MCF 10A (cell line): ENCODE data around the gene IRAK3. TPM values are rescaled to one million over a fixed set of nuclear protein-coding genes. Genes with fewer than 3 reads are reported as not detected.
"Not testable (repeated sequence)": the region's sequence is repeated elsewhere in the genome, so short reads cannot be mapped to it uniquely, and the experiment has no call there.

Source experiments
- BruUV-seq: library from RNA; stranded (reverse); fragments of 400-500 nt; replicated peaks from 2 replicates; lab custom pipeline; 2021; lab: Mats Ljungman, UMichigan
- CTCF ChIA-PET: fragments of 300-600 bp; sonication (Branson Sonifier 250); formaldehyde crosslinking; extraction: SDS; loops from one replicate; lab custom pipeline; 2021; ENCODE audit warnings: antibody characterized with exemption, inconsistent platforms; lab: Yijun Ruan, JAX
- POLR2A ChIA-PET: fragments of 300-600, 350-650 bp; sonication (Branson Sonifier 250); formaldehyde crosslinking; extraction: SDS; loops from one replicate; lab custom pipeline; 2020; ENCODE audit warnings: antibody characterized with exemption, inconsistent platforms; lab: Yijun Ruan, JAX
- DNase-seq: peaks from one replicate; pipeline ENCODE4 v3.0.0-alpha.2; 2018; ENCODE audit not compliant: unreplicated experiment
- H3K27ac Mint-ChIP-seq: one replicate; pipeline ENCODE4 v1.8.0; 2022; ENCODE audit warnings: mild to moderate bottlenecking, low read depth, mixed read lengths; ENCODE audit not compliant: unreplicated experiment
- H3K27me3 Mint-ChIP-seq: one replicate; pipeline ENCODE4 v1.8.0; 2022; ENCODE audit warnings: mixed read lengths; ENCODE audit not compliant: insufficient read depth, unreplicated experiment
- H3K36me3 Mint-ChIP-seq: one replicate; pipeline ENCODE4 v1.8.0; 2022; ENCODE audit warnings: mild to moderate bottlenecking, moderate library complexity, mixed read lengths; ENCODE audit not compliant: insufficient read depth, unreplicated experiment
- H3K4me1 Mint-ChIP-seq: one replicate; pipeline ENCODE4 v1.8.0; 2022; ENCODE audit warnings: mixed read lengths; ENCODE audit not compliant: insufficient read depth, unreplicated experiment
- H3K4me3 Mint-ChIP-seq: one replicate; pipeline ENCODE4 v1.8.0; 2022; ENCODE audit warnings: mild to moderate bottlenecking, moderate library complexity, mixed read lengths; ENCODE audit not compliant: unreplicated experiment
- H3K9me3 Mint-ChIP-seq: one replicate; pipeline ENCODE4 v1.8.0; 2022; ENCODE audit warnings: mixed read lengths; ENCODE audit not compliant: unreplicated experiment
- CTCF ChIP-seq: fragments of 200-600 bp; IDR thresholded peaks from one replicate; pipeline ENCODE4 v1.8.0; 2022; ENCODE audit warnings: antibody characterized with exemption, mild to moderate bottlenecking; ENCODE audit not compliant: unreplicated experiment
- intact Hi-C: fragments of 100-400 bp; cut with micrococcal nuclease; formaldehyde crosslinking; loops from 2 replicates; pipeline ENCODE4 v1.14.1; 2022
- total RNA-seq: library from RNA; stranded (reverse); gene quantifications from 2 replicates; pipeline ENCODE4 v1.2.3, GENCODE V29; 2022

The IRAK3 gene
- total RNA-seq, 1 experiment from 2014 or later = not detected

- H3K36me3 Mint-ChIP-seq = no peaks in the 10 kb centered on the region
- H3K9me3 Mint-ChIP-seq = no peaks in the 10 kb centered on the region
- H3K4me1 Mint-ChIP-seq = peaks cover 9% of the 10 kb centered on the region
- no peak for DNase-seq
- H3K27me3 Mint-ChIP-seq = peaks cover 69% of the 10 kb centered on the region
- no TSS peak for BruUV-seq
- ChIA-PET CTCF (interaction anchor here (0.6 kb wide), 1 partner anchor 32 kb away, joined by 3 read pairs; no protein-coding TSS in a partner anchor), POLR2A (no interaction called here)
- intact Hi-C loops = no loop called here
- no peak overlapping the region for H3K4me3 Mint-ChIP-seq
- TF ChIP-seq CTCF = no peak
- H3K27ac Mint-ChIP-seq = no peak overlapping the region
Observed at GRCh38 chr12:66297923-66298322, 108.9 kb downstream of the IRAK3 start.

DNA sequence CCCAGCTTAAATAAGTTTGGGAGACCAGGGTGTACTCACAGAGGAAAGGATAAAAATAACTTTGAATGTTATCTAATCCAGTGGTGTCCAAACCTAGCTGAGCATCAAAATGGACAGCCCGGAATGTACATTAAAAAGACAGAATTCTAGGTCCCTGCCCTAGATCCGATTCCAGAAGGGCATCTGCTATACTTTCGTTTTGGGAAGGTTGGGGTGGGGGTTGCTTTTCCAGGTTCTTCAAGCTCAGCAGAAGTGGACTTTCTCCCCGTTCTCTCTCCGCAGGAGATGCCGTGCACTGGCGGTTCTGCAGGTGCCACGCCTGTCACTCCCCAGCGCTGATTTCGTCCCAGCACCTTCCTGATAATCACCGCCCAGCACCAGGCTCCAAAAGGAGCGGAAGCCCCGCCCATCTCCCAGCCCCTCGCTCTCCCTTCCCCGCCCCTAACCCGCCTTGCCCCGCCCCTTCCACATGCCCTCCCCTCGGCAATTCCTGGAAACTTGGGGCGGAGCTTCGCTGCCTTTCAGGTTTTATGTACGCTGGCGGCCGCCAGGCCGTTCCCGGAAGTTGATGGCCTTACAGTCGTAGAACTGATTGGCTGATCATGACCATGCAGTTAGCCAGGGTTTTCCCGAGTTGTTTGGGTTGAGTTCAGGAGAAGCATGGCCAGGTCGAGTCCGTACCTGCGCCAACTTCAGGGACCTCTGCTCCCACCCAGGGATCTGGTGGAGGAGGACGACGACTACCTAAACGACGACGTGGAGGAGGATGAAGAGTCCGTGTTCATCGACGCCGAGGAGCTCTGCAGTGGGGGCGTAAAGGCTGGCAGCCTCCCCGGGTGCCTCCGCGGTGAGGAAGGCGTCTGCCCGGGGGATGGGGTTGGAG is 113.2 kb downstream of the IRAK3 start, which contains the start of gene HELB:
Gene HELB, plus strand, starts transcription at position 550 of the 883 bp plus-strand sequence. Its CDS starts 111 bp downstream, at position 661.
- no peaks in the 10 kb centered on the region for H3K9me3 Mint-ChIP-seq
- ChIA-PET CTCF (interaction anchor here (0.6 to 1.1 kb wide), 11 partner anchors 18 to 723 kb away, joined by 3 to 6 read pairs (median 3); partner anchors contain the start of gene TMBIM4), POLR2A (interaction anchor here (0.6 to 3.3 kb wide), 15 partner anchors 9 to 968 kb away, joined by 3 to 22 read pairs (median 3); partner anchors contain the start of genes LLPH and TMBIM4)
- H3K36me3 Mint-ChIP-seq = no peaks in the 10 kb centered on the region
- DNase-seq = peak; percentile 98
- peaks cover 45% of the 10 kb centered on the region for H3K27me3 Mint-ChIP-seq
- BruUV-seq = no TSS peak
- peaks cover 23% of the 10 kb centered on the region for H3K4me1 Mint-ChIP-seq
- H3K27ac Mint-ChIP-seq = peak within 1 kb of the TSS; percentile 90
- no peak for TF ChIP-seq CTCF
- intact Hi-C loops = loop anchor here (1.0 kb wide), 1 partner anchor 133 kb away; the partner anchor contains the start of gene TMBIM4
- H3K4me3 Mint-ChIP-seq = peak within 1 kb of the TSS; percentile 99

GRCh38 chr12:66302827-66303169 is 113.8 kb downstream of the IRAK3 start:
- peaks cover 3% of the 10 kb centered on the region for H3K36me3 Mint-ChIP-seq
- no peak for TF ChIP-seq CTCF
- no TSS peak for BruUV-seq
- DNase-seq = no peak
- POLR2A ChIA-PET = interaction anchor here (0.6 to 3.3 kb wide), 9 partner anchors 9 to 172 kb away, joined by 3 to 22 read pairs (median 5); partner anchors contain the start of genes LLPH and TMBIM4
- CTCF ChIA-PET = interaction anchor here (0.6 to 1.7 kb wide), 10 partner anchors 24 to 557 kb away, joined by 3 to 6 read pairs (median 3); partner anchors contain the start of gene TMBIM4
- peak overlapping the region; percentile 90 for H3K27ac Mint-ChIP-seq
- H3K4me3 Mint-ChIP-seq = peak overlapping the region; percentile 99
- H3K4me1 Mint-ChIP-seq = peaks cover 23% of the 10 kb centered on the region
- H3K9me3 Mint-ChIP-seq = no peaks in the 10 kb centered on the region
- peaks cover 39% of the 10 kb centered on the region for H3K27me3 Mint-ChIP-seq
- intact Hi-C loops = loop anchor here (1.0 kb wide), 1 partner anchor 133 kb away; the partner anchor contains the start of gene TMBIM4

GRCh38 chr12:66303316-66303804 is 114.3 kb downstream of the IRAK3 start:
- H3K27ac Mint-ChIP-seq, H3K36me3 Mint-ChIP-seq, H3K9me3 Mint-ChIP-seq, DNase-seq, intact Hi-C loops: not testable (repeated sequence)
- BruUV-seq = TSS peak; percentile 62
- peak overlapping the region; percentile 99 for H3K4me3 Mint-ChIP-seq
- CTCF ChIA-PET = interaction anchor here (0.6 to 1.7 kb wide), 4 partner anchors 33 to 556 kb away, joined by 3 to 6 read pairs (median 4); partner anchors contain the start of gene TMBIM4
- peaks cover 23% of the 10 kb centered on the region for H3K4me1 Mint-ChIP-seq
- peaks cover 34% of the 10 kb centered on the region for H3K27me3 Mint-ChIP-seq
- POLR2A ChIA-PET = interaction anchor here (0.6 to 3.3 kb wide), 8 partner anchors 8 to 173 kb away, joined by 3 to 22 read pairs (median 6); partner anchors contain the start of genes LLPH and TMBIM4

Other genes with a start within 250 kb of the IRAK3 start
- 43.8 and 44.3 TPM in 2 replicates for gene LLPH, start 58.5 kb upstream of the IRAK3 start, total RNA-seq
- gene TMBIM4, start 19.2 kb upstream of the IRAK3 start, total RNA-seq = 58.5 and 74.3 TPM in 2 replicates
- gene HELB, start 113.3 kb downstream of the IRAK3 start, total RNA-seq = 2.6 TPM in 2 replicates